MM.1S (cell line): Measurements from ENCODE around the gene RNLS.

ENCODE experiments used
- EZH2 ChIP-seq: fragments of 300-600 bp; sonication (generic); optimal IDR thresholded peaks from 2 replicates; pipeline ENCODE3; 2017; ENCODE audit warnings: low read depth, mild to moderate bottlenecking, antibody characterized with exemption, low read length, mixed read lengths
- EZH2phosphoT487 ChIP-seq: fragments of 300-600 bp; sonication (generic); IDR thresholded peaks from 2 replicates; pipeline ENCODE4 v1.6.1; 2018; ENCODE audit warnings: antibody characterized with exemption, low read length
- TF ChIP-seq, protein P1 (sequence below): fragments of 300-600 bp; sonication (generic); IDR thresholded peaks from 2 replicates; pipeline ENCODE4 v1.5.1; 2016; ENCODE audit warnings: antibody characterized with exemption, low read length, mixed read lengths

- TF ChIP-seq, protein P1, sequence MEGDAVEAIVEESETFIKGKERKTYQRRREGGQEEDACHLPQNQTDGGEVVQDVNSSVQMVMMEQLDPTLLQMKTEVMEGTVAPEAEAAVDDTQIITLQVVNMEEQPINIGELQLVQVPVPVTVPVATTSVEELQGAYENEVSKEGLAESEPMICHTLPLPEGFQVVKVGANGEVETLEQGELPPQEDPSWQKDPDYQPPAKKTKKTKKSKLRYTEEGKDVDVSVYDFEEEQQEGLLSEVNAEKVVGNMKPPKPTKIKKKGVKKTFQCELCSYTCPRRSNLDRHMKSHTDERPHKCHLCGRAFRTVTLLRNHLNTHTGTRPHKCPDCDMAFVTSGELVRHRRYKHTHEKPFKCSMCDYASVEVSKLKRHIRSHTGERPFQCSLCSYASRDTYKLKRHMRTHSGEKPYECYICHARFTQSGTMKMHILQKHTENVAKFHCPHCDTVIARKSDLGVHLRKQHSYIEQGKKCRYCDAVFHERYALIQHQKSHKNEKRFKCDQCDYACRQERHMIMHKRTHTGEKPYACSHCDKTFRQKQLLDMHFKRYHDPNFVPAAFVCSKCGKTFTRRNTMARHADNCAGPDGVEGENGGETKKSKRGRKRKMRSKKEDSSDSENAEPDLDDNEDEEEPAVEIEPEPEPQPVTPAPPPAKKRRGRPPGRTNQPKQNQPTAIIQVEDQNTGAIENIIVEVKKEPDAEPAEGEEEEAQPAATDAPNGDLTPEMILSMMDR = no peak
- no peak for TF ChIP-seq EZH2
- TF ChIP-seq EZH2phosphoT487 = no peak
These were observed 235.4 kb downstream of the RNLS start for GRCh38 chr10:88347597-88348304.
